ENCODE results near the gene ICE2.

GRCh38 chr15:60477164-60477563 is 1.8 kb downstream of the ICE2 start:
- no peak for TF ChIP-seq CTCF (IDR thresholded peaks at IDR 0.05)
- TF ChIP-seq EZH2phosphoT487 (IDR thresholded peaks at IDR 0.05) = no peak
- TF ChIP-seq EZH2 (IDR thresholded peaks at IDR 0.05) = no peak
